Pancreas (tissue), 10 donors: ENCODE data around the gene EAF1. TPM values are rescaled to one million over a fixed set of nuclear protein-coding genes. Genes with fewer than 3 reads are reported as not detected.

Source experiments
- ATAC-seq, 4 donors: fragments of 200-7000 bp; cut with Tn5 transposase; one replicate each; pipeline versions ENCODE4 v1.8.0 to v1.9.1; 2020; ENCODE audit warnings: mild to moderate bottlenecking in 4 of 4, moderate library complexity in 4 of 4
- DNase-seq, 6 donors: peaks; one replicate each; pipeline ENCODE4 v3.0.0-alpha.2; 2020
- FAIRE-seq: peaks from 2 replicates; lab custom pipeline; 2012; peaks lifted over from hg19 to GRCh38; lab: Jason Lieb, UNC
- H3K27ac ChIP-seq, 4 donors: fragments of 200-600 bp; sonication (generic); 1 replicate in 3 of 4; 2 replicates in 1 of 4; pipeline versions ENCODE4 v1.5.0 to v1.8.0; 2020
- H3K27me3 ChIP-seq, 4 donors: fragments of 200-600 bp; one replicate each; pipeline ENCODE4 v1.8.0; 2021
- H3K36me3 ChIP-seq, 3 donors: fragments of 200-600 bp; sonication (generic) in 1 of 3; one replicate each; pipeline versions ENCODE4 v1.5.0 to v1.8.0; 2020 to 2021
- H3K4me1 ChIP-seq, 3 donors: fragments of 200-600 bp; one replicate each; pipeline ENCODE4 v1.8.0; 2021
- H3K4me3 ChIP-seq, 4 donors: fragments of 200-600 bp; sonication (generic) in 2 of 4; one replicate each; pipeline versions ENCODE4 v1.5.0 to v1.8.0; 2020 to 2021
- H3K9me3 ChIP-seq, 4 donors: fragments of 200-600 bp; one replicate each; pipeline ENCODE4 v1.8.0; 2021
- WGBS, 2 donors: extraction: QIAGEN DNeasy Blood & Tissue Kit; methylation state at CpG; one replicate each; pipeline ENCODE4 v1.1.7; 2013; 5-methylcytosine and 5-hydroxymethylcytosine counted together
- intact Hi-C, 3 donors: fragments of 100-400 bp; cut with DNase I; formaldehyde crosslinking; loops; one replicate each; pipeline versions ENCODE4 v1.11.1 to v1.14.2; 2022
- polyA plus RNA-seq, 2 donors: library from polyadenylated mRNA; stranded (reverse); fragments of 200-250 nt; gene quantifications; one replicate each; pipeline ENCODE4 v1.2.3, GENCODE V29; 2013
- total RNA-seq, 6 donors: library from RNA; stranded (reverse); fragmentation: NEBNext Ultra II Directional in 4 of 6; extraction: Animal tissue kit (Norgen Biotek cat#: 25700) in 4 of 6; gene quantifications; one replicate each; pipeline versions ENCODE4 v1.2.1 to v1.2.4, GENCODE V29; 2021 to 2023
- TF ChIP-seq, protein P1 (sequence below), 4 donors: fragments of 200-600 bp; sonication (generic) in 3 of 4; IDR thresholded peaks; one replicate each; pipeline versions ENCODE4 v1.5.0 to v1.8.0; 2021; ENCODE audit warnings: antibody characterized with exemption in 4 of 4
- donor health status: healthy with polysubstance abuse.
- donor health status: DM: no; HTN: no; CAD: no; lungs with moderate emphysema.
- donor health status: DM: no; HTN: no; CAD: no.
- donor health status: control.
- donor health status: control.
- donor health status: Bipolar disorder and iron deficiency.
- donor health status: DM: yes; HTN: yes; CAD: no.
- donor health status: DM: no; HTN: no; CAD: no.
- donor health status: DM: no; HTN: no; CAD: no.
- donor health status: DM: yes; HTN: yes; CAD: no.

The EAF1 gene
- total and polyA plus RNA-seq, 8 donors, result 2.1 to 12.0 (median 6.6) TPM

DNA sequence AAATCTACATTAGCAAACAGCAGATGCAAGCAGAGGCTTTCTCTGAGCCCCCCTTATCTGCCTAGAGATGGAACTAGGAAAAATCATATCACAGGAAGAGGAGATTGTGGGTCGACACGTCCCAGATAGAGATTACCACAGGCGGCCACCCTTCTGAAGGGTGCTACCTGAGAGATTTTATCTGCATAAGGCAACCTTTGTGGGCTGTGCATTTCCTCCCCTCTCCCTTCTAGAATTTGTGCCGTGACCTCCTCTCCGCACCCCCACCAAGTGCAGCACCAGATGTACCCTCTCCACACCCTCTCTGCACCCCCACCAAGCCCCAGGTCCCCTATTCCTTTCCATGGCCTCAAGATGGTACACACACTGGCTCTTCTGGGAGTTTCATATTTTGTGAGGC is 27.4 kb upstream of the EAF1 start:
- FAIRE-seq (no peak), ATAC-seq (no peak), DNase-seq (no peak)
- no peaks in the 10 kb centered on the region for H3K36me3 ChIP-seq
- intact Hi-C loops, result no loop called here
- TF ChIP-seq, protein P1, sequence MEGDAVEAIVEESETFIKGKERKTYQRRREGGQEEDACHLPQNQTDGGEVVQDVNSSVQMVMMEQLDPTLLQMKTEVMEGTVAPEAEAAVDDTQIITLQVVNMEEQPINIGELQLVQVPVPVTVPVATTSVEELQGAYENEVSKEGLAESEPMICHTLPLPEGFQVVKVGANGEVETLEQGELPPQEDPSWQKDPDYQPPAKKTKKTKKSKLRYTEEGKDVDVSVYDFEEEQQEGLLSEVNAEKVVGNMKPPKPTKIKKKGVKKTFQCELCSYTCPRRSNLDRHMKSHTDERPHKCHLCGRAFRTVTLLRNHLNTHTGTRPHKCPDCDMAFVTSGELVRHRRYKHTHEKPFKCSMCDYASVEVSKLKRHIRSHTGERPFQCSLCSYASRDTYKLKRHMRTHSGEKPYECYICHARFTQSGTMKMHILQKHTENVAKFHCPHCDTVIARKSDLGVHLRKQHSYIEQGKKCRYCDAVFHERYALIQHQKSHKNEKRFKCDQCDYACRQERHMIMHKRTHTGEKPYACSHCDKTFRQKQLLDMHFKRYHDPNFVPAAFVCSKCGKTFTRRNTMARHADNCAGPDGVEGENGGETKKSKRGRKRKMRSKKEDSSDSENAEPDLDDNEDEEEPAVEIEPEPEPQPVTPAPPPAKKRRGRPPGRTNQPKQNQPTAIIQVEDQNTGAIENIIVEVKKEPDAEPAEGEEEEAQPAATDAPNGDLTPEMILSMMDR (IDR thresholded peaks at IDR 0.05), result no peak
- no peaks in the 10 kb centered on the region for H3K27me3 ChIP-seq
- 59 to 65% methylated on average over 5 of the region's 5 CpGs for WGBS, 2 donors
- H3K4me3 ChIP-seq, result no peak overlapping the region
- no peak overlapping the region for H3K27ac ChIP-seq
- no peaks in the 10 kb centered on the region for H3K9me3 ChIP-seq
- no peaks in the 10 kb centered on the region for H3K4me1 ChIP-seq

DNA sequence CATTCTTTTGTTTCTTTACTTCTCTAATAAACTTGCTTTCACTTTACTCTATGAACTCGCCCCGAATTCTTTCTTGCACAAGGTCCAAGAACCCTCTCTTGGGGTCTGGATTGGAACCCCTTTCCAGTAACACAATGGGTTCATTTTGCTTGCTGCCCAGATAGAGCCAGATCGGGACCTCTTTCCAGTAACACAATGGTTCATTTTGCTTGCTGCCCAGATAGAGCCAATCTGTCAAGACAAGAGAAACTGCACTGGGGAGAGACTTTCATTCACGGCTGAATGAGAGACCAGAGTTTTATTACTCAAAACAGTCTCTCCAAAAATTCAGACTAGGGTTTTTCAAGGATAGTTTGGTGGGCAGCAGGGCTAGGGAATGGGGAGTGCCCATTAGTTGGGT is 25.5 kb upstream of the EAF1 start:
- DNase-seq (no peak), ATAC-seq (no peak), FAIRE-seq (no peak)
- Histone ChIP-seq H3K4me1 (no peaks in the 10 kb centered on the region), H3K36me3 (no peaks in the 10 kb centered on the region), H3K4me3 (no peak overlapping the region), H3K27me3 (no peaks in the 10 kb centered on the region), H3K27ac (no peak overlapping the region), H3K9me3 (no peaks in the 10 kb centered on the region)
- WGBS, 2 donors, result 70 to 77% methylated on average over 4 of the region's 4 CpGs
- intact Hi-C loops, result no loop called here
- TF ChIP-seq, protein P1 (IDR thresholded peaks at IDR 0.05), result no peak

DNA sequence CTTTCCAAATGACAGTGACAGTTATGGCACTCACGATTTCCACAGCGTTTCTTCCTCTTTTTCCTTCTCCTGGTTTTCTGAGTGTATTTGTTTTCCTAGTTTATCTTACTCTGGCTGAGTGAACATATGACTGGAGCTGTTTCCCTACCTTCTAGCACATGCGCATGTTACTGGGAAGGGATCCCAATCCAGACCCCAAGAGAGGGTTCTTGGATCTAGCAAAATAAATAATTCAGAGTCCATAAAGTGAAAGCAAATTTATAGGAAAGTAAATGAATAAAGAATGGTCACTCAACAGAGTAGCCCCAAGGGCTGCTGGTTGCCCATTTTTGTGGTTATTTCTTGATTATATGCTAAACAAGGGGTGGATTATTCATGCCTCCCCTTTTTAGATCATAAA is 23.9 kb upstream of the EAF1 start:
- Histone ChIP-seq H3K4me1 (no peaks in the 10 kb centered on the region), H3K9me3 (no peaks in the 10 kb centered on the region), H3K36me3 (no peaks in the 10 kb centered on the region), H3K4me3 (no peak overlapping the region), H3K27ac (no peak overlapping the region), H3K27me3 (no peaks in the 10 kb centered on the region)
- DNase-seq (no peak), FAIRE-seq (no peak), ATAC-seq (no peak)
- intact Hi-C loops, result no loop called here
- TF ChIP-seq, protein P1 (IDR thresholded peaks at IDR 0.05), result no peak
- WGBS, 2 donors, result 58 to 69% methylated on average over 3 of the region's 3 CpGs

DNA sequence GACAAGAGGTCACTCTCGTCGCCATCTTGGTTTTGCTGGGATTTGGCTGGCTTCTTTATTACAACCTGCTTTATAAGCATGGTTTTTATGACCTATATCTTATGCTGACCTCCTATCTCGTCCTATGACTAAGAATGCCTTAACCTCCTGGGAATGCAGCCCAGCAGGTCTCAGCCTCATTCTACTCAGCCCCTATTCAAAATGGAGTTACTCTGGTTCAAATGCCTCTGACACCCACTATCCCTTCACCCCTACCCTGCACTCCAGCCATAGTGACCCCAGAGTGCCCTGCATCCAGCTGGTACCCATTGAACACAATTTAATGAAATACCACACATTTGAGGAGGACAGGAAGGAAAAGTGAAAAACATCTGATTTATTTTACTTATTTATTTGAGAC is 23.4 kb upstream of the EAF1 start:
- H3K27ac ChIP-seq, result no peak overlapping the region
- DNase-seq (no peak), ATAC-seq (no peak), FAIRE-seq (no peak)
- H3K9me3 ChIP-seq, result no peaks in the 10 kb centered on the region
- H3K36me3 ChIP-seq, result no peaks in the 10 kb centered on the region
- TF ChIP-seq, protein P1 (IDR thresholded peaks at IDR 0.05), result no peak
- intact Hi-C loops, result no loop called here
- no peaks in the 10 kb centered on the region for H3K4me1 ChIP-seq
- H3K4me3 ChIP-seq, result no peak overlapping the region
- 89 to 91% methylated on average over 3 of the region's 3 CpGs for WGBS, 2 donors
- no peaks in the 10 kb centered on the region for H3K27me3 ChIP-seq

DNA sequence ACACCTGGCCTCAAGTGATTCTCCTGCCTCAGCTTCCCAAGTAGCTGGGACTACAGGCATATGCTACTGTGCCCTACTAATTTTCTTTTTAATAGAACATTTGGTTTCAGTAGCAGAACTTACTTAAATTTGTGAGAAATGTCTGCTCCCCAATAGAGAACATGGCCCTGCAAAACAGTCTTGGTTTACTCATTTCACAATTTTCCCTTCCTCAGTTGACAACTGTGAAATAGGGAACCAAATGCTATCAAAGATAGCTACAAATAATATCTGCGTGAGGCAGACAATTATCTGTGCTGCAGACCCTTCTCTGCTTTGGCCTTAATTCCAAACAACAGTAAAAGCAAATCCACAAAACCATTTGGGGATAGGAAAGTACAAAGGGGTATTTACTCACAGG is 22.6 kb upstream of the EAF1 start:
- no peak for FAIRE-seq
- DNase-seq, result no peak
- H3K27ac ChIP-seq, result no peak overlapping the region
- no peak for ATAC-seq
- no peaks in the 10 kb centered on the region for H3K9me3 ChIP-seq
- intact Hi-C loops, result no loop called here
- 91 to 99% methylated on average over 1 of the region's 1 CpG for WGBS, 2 donors
- H3K27me3 ChIP-seq, result no peaks in the 10 kb centered on the region
- H3K36me3 ChIP-seq, result no peaks in the 10 kb centered on the region
- H3K4me1 ChIP-seq, result no peaks in the 10 kb centered on the region
- H3K4me3 ChIP-seq, result no peak overlapping the region
- TF ChIP-seq, protein P1 (IDR thresholded peaks at IDR 0.05), result no peak
